Coronary artery (tissue), 2 donors: ENCODE results near the gene ATF4.

ENCODE experiments used
- DNase-seq: peaks from one replicate; pipeline ENCODE4 v3.0.0-alpha.2; 2017; ENCODE audit warnings: low spot score
- H3K27ac ChIP-seq, 2 donors: fragments of 200-600 bp; sonication (generic); one replicate each; pipeline ENCODE4 v1.5.1; 2016 to 2019
- H3K4me3 ChIP-seq: fragments of 200-600 bp; sonication (generic); 2 replicates; pipeline ENCODE4 v1.5.1; 2016; ENCODE audit warnings: mild to moderate bottlenecking, moderate library complexity
- CTCF ChIP-seq: fragments of 200-600 bp; sonication (generic); IDR thresholded peaks from one replicate; pipeline ENCODE4 v1.5.1; 2019; ENCODE audit warnings: antibody characterized with exemption

ATF4 gene

GRCh38 chr22:39570226-39570625 lies 49.9 kb downstream of the ATF4 start:
- H3K4me3 ChIP-seq: no peak overlapping the region
- no peak for DNase-seq
- TF ChIP-seq CTCF: no peak
- no peak overlapping the region for H3K27ac ChIP-seq

GRCh38 chr22:39570665-39571064 lies 50.3 kb downstream of the ATF4 start, which contains the start of gene CACNA1I:
CACNA1I (plus strand) TSS chr22:39570753; CDS start chr22:39570753, 0 bp downstream.
- TF ChIP-seq CTCF: no peak
- H3K4me3 ChIP-seq: no peak within 1 kb of the TSS
- no peak for DNase-seq

GRCh38 chr22:39571538-39571937 lies 51.2 kb downstream of the ATF4 start:
- Histone ChIP-seq H3K4me3 (no peak overlapping the region), H3K27ac (no peak overlapping the region)
- DNase-seq: no peak
- TF ChIP-seq CTCF: no peak

More at GRCh38 chr22:39570665-39571064, 50.3 kb downstream of the ATF4 start, which contains the start of gene CACNA1I:
- no peak within 1 kb of the TSS for H3K27ac ChIP-seq
